ENCODE data around the gene DIAPH3.

The DIAPH3 gene

DNA sequence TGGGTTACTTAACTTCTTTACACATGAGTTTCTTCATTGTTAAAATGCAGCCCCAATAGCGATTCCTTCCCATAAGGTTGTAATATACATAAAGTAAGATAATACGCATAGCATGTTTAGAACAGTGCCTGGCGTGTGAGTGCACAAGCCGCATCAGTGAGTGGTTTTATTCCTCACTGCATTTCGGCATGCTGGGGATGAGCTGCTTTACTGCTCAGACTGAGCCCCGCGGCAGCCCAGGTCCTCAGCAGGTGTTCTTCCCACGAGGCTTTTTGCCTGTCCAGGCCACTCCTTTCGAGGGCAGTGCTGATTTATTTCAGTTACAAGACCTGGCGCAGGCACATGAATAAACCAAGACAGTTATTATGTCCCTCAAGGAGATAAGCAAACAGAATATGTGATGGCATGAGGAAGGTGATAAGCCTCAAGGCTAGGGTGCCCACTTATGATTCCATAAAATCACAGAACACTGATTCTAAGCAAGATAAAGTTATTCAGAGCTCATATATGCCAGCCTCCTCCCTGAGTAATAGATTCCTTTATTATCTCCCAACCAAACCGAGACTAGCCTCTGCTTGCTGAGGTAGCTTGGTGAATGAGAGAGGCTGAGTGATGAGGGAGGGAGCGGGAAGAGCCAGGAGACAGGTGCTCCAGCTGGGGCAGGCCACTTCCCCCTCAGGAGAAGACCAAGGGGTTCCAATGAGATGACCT is 505.5 kb downstream of the DIAPH3 start:
- no peak for TF ChIP-seq POLR2A (IDR thresholded peaks at IDR 0.05; ENCODE audit: low read depth, low read length)
- FAIRE-seq, result no peak
- no peak for DNase-seq (ENCODE audit: insufficient read length, low spot score)

DNA sequence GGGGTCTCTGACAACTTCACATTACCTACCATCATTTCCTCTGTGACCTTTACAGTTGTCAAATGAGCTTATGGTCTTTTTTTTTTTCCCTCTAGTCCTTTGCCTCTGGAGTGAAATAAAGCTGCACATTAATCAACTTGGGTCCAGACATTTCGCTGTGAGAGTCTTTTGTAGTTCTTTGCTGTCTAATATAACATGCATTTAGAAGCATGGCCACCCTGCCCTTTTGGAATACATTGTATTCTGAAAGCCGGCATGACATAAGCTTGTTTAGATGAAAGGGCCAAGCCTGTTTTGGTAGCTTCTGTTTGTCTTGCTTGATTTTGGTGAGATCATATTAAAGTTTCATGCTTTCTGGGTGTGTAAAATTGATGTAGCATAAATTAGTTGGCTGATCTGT is 509.8 kb downstream of the DIAPH3 start:
- no peak for TF ChIP-seq POLR2A (IDR thresholded peaks at IDR 0.05; ENCODE audit: low read depth, low read length)
- no peak for FAIRE-seq
- no peak for DNase-seq (ENCODE audit: insufficient read length, low spot score)

DNA sequence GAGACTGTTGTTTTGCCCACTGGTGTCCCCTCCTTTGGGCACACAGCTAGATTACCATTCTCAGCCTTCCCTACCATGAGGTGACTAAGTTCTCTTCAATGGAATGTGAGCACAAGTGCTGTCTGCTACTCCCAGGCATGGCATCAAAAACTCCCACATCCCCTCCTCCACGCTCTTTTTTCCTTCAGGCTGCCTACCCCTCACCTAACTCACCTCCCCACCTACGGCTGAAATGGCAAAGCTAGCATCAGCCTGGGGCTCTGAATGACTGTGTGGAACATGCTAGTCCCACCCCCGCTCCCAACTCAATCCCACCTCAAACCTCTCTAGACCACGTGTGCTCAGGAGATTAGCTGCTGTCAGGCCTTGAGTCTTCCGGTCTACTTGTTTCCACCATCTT is 512.2 kb downstream of the DIAPH3 start:
- TF ChIP-seq POLR2A (IDR thresholded peaks at IDR 0.05; ENCODE audit: low read depth, low read length), result no peak
- FAIRE-seq, result no peak
- no peak for DNase-seq (ENCODE audit: insufficient read length, low spot score)

DNA sequence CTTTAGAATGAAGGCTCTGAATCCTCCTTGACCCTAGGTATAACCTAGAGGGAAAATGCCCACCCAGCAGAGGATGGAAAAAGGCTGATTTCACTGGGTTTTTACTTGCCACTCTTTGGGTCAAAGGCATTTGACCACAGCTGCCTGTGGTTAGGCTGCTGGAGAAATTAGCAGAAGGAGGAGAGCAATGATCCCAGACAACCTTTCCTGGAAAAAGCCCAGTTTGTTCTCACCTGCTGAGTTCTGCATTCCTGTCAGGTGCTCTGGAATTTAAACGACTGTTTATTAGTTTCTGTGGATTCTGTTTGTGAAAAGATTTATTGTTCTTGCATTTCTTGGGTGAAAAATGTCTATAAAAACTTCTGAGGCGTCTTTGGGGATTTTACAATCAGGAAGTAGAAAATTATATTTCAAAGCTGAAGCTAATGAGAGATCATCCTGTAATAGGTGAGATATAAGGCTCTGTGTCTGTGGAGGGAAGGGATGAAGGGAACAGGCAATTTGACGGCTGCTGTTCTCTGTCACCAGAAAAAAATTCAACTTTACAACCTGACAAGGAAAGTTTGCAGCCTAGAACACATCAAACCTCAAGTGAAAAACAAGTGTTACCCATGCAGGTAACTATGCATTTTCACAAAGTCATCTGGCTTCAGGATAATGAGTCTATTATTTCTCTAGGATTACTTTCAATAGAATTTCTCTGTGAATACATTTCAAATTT is 519.7 kb downstream of the DIAPH3 start:
- TF ChIP-seq POLR2A (IDR thresholded peaks at IDR 0.05; ENCODE audit: low read depth, low read length), result no peak
- no peak for FAIRE-seq

DNA sequence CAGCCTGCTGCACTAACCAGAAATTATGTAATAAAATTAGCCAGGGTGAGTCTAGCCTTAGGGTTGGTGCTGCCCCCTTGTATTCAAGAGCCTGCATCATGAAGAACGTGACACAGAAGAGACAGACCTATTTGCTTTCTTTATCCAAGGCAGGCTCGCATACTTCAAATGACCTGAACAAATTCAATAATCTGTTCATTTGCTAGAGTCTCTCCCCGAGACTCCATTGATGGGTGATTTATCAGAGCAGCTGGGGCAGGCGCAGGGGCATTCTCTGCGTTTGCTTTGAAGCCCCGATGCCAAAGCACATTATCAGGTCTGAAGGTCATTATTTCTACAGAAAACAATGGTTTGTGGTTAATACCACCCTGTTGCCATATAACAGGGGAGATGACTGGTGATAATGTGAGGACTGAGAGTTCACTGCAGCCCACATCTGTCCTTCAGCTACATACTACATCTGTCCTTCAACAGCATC is 520.3 kb downstream of the DIAPH3 start:
- TF ChIP-seq POLR2A (IDR thresholded peaks at IDR 0.05; ENCODE audit: low read depth, low read length), result no peak
- DNase-seq (ENCODE audit: insufficient read length, low spot score), result no peak
- no peak for FAIRE-seq

More for the DNA sequence above, 519.7 kb downstream of the DIAPH3 start:
- DNase-seq (ENCODE audit: insufficient read length, low spot score), result no peak

DNA sequence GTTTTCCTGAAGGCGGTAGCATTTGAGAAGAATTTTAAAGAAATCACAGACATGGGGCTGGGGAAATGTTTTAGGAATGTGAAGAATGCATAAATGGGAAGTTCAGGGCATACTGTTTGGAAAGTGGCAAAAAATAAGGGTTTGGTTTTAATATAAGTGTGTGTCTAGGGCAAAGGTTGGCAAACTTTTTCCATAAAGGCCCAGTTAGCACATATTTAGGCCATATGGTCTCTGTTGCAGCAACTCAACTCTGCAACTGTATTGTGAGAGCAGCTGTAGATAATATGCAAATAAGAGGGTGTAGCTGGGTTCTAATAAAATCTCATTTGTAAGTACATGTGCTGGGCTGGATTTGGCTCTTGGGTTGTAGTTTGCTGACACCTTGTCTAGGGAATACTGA is 521.9 kb downstream of the DIAPH3 start:
- TF ChIP-seq POLR2A (IDR thresholded peaks at IDR 0.05; ENCODE audit: low read depth, low read length), result no peak
- no peak for FAIRE-seq
- no peak for DNase-seq (ENCODE audit: insufficient read length, low spot score)

DNA sequence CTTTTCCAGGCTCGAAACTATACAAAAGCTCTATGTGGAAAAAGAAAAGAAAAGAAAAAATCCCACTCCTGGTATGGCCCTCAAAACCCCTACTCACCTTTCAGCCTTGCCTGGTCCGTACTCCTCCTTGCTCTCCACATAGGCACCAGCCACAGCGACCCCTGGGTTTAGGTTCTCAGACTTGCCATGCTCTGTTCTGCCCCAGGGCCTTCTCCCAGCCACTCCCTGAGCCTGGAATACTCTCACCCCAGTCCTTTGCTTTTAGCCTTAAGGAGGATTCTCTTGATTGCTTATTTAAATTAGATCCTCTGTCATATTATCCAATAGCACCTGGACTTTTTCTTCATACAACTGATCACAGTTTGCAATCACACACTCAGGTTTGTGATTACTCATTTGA is 522.5 kb downstream of the DIAPH3 start:
- DNase-seq (ENCODE audit: insufficient read length, low spot score) (no peak), FAIRE-seq (no peak)
- no peak for TF ChIP-seq POLR2A (IDR thresholded peaks at IDR 0.05; ENCODE audit: low read depth, low read length)

DNA sequence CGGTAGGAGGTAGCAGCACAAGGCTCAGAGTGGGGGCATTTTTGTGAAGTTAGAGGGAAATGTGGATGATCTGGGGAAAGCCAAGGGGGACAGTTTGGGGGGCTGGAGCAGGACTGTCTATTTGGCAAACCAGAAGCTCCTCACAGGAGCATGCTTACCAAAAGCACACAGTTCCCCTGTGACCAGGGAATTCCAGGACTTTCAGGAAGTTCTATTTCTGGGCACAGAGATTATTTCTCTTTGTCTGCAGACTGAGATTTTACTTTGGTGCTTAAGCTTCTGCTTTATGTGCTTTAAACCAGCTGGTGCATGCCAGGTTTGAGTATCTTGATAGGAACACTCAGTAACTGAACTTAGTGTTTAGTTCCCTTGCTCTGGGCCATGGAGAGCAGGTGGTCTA is 525.3 kb downstream of the DIAPH3 start:
- DNase-seq (ENCODE audit: insufficient read length, low spot score), result no peak
- no peak for FAIRE-seq
- no peak for TF ChIP-seq POLR2A (IDR thresholded peaks at IDR 0.05; ENCODE audit: low read depth, low read length)

DNA sequence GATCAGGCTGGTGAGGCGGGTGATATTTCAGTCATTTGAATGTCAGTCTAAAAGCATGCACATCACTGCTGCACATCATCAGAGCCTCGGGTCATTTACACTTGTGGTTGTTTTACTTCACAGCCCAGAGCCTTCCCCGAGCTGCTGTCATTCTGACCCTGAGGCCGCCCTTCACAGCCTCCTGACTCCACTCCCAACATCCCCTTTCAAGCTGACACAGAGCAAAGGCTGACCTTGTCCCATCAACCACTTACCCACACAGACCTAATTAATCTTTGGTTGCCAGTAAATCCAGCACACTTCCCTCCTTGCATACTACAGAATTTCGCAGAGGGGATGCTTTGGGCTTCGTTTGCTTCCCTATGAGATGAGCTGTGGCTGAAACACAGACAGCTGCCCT is 528.1 kb downstream of the DIAPH3 start:
- DNase-seq (ENCODE audit: insufficient read length, low spot score) (no peak), FAIRE-seq (no peak)
- TF ChIP-seq POLR2A (IDR thresholded peaks at IDR 0.05; ENCODE audit: low read depth, low read length), result no peak

DNA sequence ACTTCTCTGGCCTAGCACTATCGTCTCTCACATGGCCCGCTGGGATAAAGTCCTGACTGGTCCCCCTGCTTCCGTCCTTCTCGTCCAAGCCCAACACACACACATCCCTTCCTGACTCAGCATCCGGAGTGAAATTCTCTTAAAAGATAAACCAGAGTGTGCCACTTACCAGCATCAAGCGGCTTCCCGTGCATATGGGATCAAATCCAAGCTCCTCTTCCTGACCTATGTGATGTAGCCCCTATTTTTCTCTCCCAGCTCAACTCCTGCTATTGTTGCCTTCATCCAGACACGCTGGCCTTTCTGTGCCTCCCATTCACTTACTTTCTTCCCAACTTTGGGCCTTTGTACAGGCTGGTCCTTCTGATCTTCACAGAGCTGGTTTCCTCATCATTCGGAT is 530.4 kb downstream of the DIAPH3 start:
- TF ChIP-seq POLR2A (IDR thresholded peaks at IDR 0.05; ENCODE audit: low read depth, low read length), result no peak
- no peak for FAIRE-seq
- no peak for DNase-seq (ENCODE audit: insufficient read length, low spot score)

DNA sequence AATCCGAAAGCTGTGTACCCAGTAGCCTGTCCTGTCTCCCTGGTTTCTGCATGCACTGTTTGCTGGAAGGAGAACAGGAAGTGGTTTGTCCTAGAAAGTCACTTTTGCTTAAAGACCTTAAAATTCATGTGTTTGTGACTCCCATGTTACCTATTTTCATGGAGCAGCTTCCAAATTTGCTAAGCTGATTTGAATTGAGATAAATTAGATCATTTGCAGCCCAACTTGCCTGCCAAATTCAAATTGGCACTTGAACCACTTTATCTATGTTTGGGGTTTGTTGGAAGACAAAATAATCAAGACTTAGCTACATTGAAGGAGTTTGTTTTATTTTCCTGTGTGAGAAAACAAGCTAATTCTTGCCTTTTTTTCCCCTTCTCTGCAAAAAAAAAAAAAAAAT is 532.5 kb downstream of the DIAPH3 start:
- no peak for FAIRE-seq

DNA sequence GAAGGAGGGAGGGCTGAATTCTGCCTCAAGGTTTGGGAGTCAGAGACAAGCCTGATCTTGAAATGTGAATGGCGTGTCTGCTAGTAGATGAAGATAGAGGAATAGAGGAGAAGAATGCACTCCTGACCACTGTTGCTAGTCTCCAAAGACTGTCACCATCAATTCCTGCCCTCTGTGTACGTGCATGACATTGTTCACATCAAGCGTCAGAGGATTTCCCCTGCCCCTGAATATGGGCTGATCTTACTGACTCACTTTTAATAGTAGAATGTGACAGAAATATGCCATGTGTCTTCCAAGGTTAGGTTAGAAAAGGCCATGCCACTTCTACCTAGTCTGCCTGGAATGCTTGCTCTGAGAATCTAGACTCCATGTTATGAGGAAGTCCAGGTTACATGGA is 538.6 kb downstream of the DIAPH3 start:
- FAIRE-seq, result no peak
- TF ChIP-seq POLR2A (IDR thresholded peaks at IDR 0.05; ENCODE audit: low read depth, low read length), result no peak
- no peak for DNase-seq (ENCODE audit: insufficient read length, low spot score)

More for the DNA sequence above, 532.5 kb downstream of the DIAPH3 start:
- TF ChIP-seq POLR2A (IDR thresholded peaks at IDR 0.05; ENCODE audit: low read depth, low read length), result no peak
- no peak for DNase-seq (ENCODE audit: insufficient read length, low spot score)

DNA sequence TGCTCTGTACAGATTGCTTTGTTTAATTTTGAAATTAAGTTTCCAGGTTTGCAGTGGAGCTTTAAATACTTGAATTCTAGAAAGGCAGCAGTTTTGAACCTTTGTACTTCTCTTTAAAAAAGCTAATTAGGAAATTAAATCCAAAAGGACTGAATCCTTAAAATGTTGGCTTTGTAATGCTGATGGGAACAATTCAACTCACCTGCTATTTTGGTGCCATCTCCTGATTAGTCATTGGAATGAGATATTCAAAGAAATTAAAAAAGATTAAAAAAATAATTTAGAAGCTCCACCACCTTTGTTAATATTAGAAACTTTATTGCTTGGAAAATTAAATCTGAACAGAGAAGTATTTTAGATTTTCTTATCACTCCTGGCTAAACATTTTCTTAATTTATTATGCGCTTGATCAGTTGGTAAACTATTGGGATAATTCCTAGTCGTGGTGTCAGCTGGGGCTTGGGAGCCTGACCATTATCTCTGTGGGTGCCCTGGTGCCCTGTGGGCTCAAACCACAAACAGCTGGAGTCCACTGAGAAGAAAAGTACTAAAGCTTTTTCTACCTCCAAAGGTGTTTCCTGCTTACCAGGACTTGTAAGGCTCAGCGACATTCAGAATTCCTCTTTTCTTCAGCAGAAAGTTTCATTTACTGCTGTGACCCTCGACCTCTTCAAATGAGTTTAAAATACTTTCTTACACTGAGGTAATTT is 540.4 kb downstream of the DIAPH3 start:
- no peak for FAIRE-seq
- DNase-seq (ENCODE audit: insufficient read length, low spot score), result no peak
- TF ChIP-seq POLR2A (IDR thresholded peaks at IDR 0.05; ENCODE audit: low read depth, low read length), result no peak

DNA sequence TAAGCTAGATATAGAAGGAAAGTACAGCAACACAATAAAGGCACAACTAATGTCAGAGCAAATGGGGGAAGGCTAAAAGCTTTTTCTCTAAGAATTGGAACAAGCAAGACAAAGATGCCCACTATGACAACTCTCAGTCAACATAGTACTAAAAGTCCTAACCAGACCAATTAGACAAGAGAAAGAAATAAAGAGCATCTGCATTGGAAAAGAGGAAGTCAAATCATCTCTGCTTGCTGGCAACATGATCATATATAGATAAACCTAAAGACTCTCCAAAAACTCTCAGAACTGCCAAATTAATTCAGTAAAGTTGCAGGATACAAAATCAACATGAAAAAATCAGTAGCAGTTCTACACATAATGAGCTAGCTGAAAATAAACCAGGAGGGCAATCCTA is 542.0 kb downstream of the DIAPH3 start:
- FAIRE-seq (no peak), DNase-seq (ENCODE audit: insufficient read length, low spot score) (no peak)

More for the DNA sequence above, 542.0 kb downstream of the DIAPH3 start:
- no peak for TF ChIP-seq POLR2A (IDR thresholded peaks at IDR 0.05; ENCODE audit: low read depth, low read length)

Measured in H54 (cell line).